HEK293 (cell line): ENCODE measurements around the gene PLIN4.

Experiments
- CTCF ChIA-PET: fragments of 350-600 bp; formaldehyde crosslinking; extraction: SDS; loops from one replicate; lab custom pipeline; 2021; ENCODE audit warnings: antibody characterized with exemption; lab: Yijun Ruan, JAX
- POLR2A ChIA-PET: fragments of 300-600 bp; formaldehyde crosslinking; extraction: SDS; loops from one replicate; lab custom pipeline; 2020; ENCODE audit warnings: antibody characterized with exemption, inconsistent platforms; lab: Yijun Ruan, JAX
- H3K27ac ChIP-seq: fragments of 200-500 bp; sonication (Bioruptor generic); 2 replicates; pipeline ENCODE4 v1.5.1; 2014; ENCODE audit warnings: low read depth, low read length, control low read depth, inconsistent platforms; ENCODE audit errors: extremely low read depth
- H3K36me3 ChIP-seq, 2 experiments: fragments of 200-500 bp in 1 of 2; sonication (Bioruptor generic) in 1 of 2; 1 replicate in 1 of 2; 2 replicates in 1 of 2; pipeline ENCODE4 v1.5.1; 2014 to 2017; ENCODE audit warnings: inconsistent platforms in 2 of 2, low read length in 2 of 2; ENCODE audit not compliant: control insufficient read depth in 2 of 2, insufficient read depth in 1 of 2
- H3K4me1 ChIP-seq: fragments of 200-500 bp; sonication (Bioruptor generic); 2 replicates; pipeline ENCODE4 v1.5.1; 2014; ENCODE audit warnings: mild to moderate bottlenecking, low read length, inconsistent platforms; ENCODE audit not compliant: control insufficient read depth, insufficient read depth
- H3K4me3 ChIP-seq: 2 replicates; pipeline ENCODE4 v1.5.1; 2011; ENCODE audit warnings: low read depth, mild to moderate bottlenecking, control low read depth, low read length, moderate library complexity
- H3K9me3 ChIP-seq: fragments of 200-500 bp; sonication (Bioruptor generic); 2 replicates; pipeline ENCODE4 v1.5.1; 2014; ENCODE audit warnings: low read depth, low read length, inconsistent platforms; ENCODE audit not compliant: control insufficient read depth, insufficient read depth
- BCL11A ChIP-seq: fragments of 450-650 bp; formaldehyde crosslinking; IDR thresholded peaks from 2 replicates; pipeline ENCODE4 v1.5.1; 2016; ENCODE audit warnings: low read depth, missing biosample characterization, missing genetic modification characterization
- BCL11B ChIP-seq: fragments of 450-650 bp; formaldehyde crosslinking; IDR thresholded peaks from 2 replicates; pipeline ENCODE4 v1.5.1; 2016; ENCODE audit warnings: low read depth, missing biosample characterization, missing genetic modification characterization
- KLF9 ChIP-seq: fragments of 450-650 bp; formaldehyde crosslinking; IDR thresholded peaks from 2 replicates; pipeline ENCODE4 v1.5.1; 2016; ENCODE audit warnings: missing biosample characterization, missing genetic modification characterization, low read depth
- OVOL3 ChIP-seq: fragments of 450-650 bp; formaldehyde crosslinking; IDR thresholded peaks from 2 replicates; pipeline ENCODE4 v1.5.1; 2016; ENCODE audit warnings: missing biosample characterization, missing genetic modification characterization
- PRDM6 ChIP-seq: fragments of 450-650 bp; formaldehyde crosslinking; IDR thresholded peaks from 2 replicates; pipeline ENCODE4 v1.5.1; 2017; ENCODE audit warnings: missing biosample characterization, missing genetic modification characterization
- ZBTB21 ChIP-seq: fragments of 450-650 bp; formaldehyde crosslinking; IDR thresholded peaks from 2 replicates; pipeline ENCODE4 v1.5.1; 2017; ENCODE audit warnings: missing biosample characterization, missing genetic modification characterization
- ZFP41 ChIP-seq: fragments of 450-650 bp; formaldehyde crosslinking; IDR thresholded peaks from 2 replicates; pipeline ENCODE4 v1.5.1; 2016; ENCODE audit warnings: missing biosample characterization, missing genetic modification characterization, borderline replicate concordance
- ZNF184 ChIP-seq: fragments of 450-650 bp; IDR thresholded peaks from 2 replicates; pipeline ENCODE4 v1.5.1; 2018; ENCODE audit warnings: missing biosample characterization, mild to moderate bottlenecking, missing genetic modification characterization
- ZNF274 ChIP-seq, 2 experiments: fragments of 200-500 bp in 1 of 2; fragments of 450-650 bp in 1 of 2; sonication (Bioruptor generic) in 1 of 2; formaldehyde crosslinking in 1 of 2; IDR thresholded peaks; 2 replicates each; pipeline versions ENCODE4 v1.5.1 to v1.6.1; 2014 to 2016; ENCODE audit warnings: borderline replicate concordance in 1 of 2, inconsistent platforms in 1 of 2, low read length in 1 of 2, missing biosample characterization in 1 of 2, missing genetic modification characterization in 1 of 2
- ZNF302 ChIP-seq: fragments of 450-650 bp; formaldehyde crosslinking; IDR thresholded peaks from 2 replicates; pipeline ENCODE4 v1.5.1; 2016; ENCODE audit warnings: missing biosample characterization, missing genetic modification characterization, low read depth
- ZNF335 ChIP-seq: fragments of 450-650 bp; formaldehyde crosslinking; conservative IDR thresholded peaks from 2 replicates; pipeline ENCODE4 v1.5.1; 2016; ENCODE audit warnings: missing biosample characterization, missing genetic modification characterization
- ZNF423 ChIP-seq: fragments of 450-650 bp; formaldehyde crosslinking; IDR thresholded peaks from 2 replicates; pipeline ENCODE4 v1.5.1; 2016; ENCODE audit warnings: missing biosample characterization, missing genetic modification characterization
- ZNF426 ChIP-seq: fragments of 450-650 bp; formaldehyde crosslinking; IDR thresholded peaks from 2 replicates; pipeline ENCODE4 v1.5.1; 2017; ENCODE audit warnings: missing biosample characterization, missing genetic modification characterization, mild to moderate bottlenecking, inconsistent platforms, moderate library complexity
- ZNF510 ChIP-seq: fragments of 450-650 bp; formaldehyde crosslinking; IDR thresholded peaks from 2 replicates; pipeline ENCODE4 v1.5.1; 2018; ENCODE audit warnings: mild to moderate bottlenecking, missing genetic modification characterization, missing biosample characterization; ENCODE audit not compliant: insufficient replicate concordance
- ZNF514 ChIP-seq: fragments of 450-650 bp; formaldehyde crosslinking; IDR thresholded peaks from 2 replicates; pipeline ENCODE4 v1.5.1; 2016; ENCODE audit warnings: missing biosample characterization, missing genetic modification characterization
- ZNF555 ChIP-seq: fragments of 450-650 bp; formaldehyde crosslinking; conservative IDR thresholded peaks from 2 replicates; pipeline ENCODE4 v1.5.1; 2017; ENCODE audit warnings: missing biosample characterization, mild to moderate bottlenecking, missing genetic modification characterization, inconsistent platforms
- ZNF585B ChIP-seq: fragments of 450-650 bp; formaldehyde crosslinking; IDR thresholded peaks from 2 replicates; pipeline ENCODE4 v1.5.1; 2016; ENCODE audit warnings: missing biosample characterization, missing genetic modification characterization
- ZNF621 ChIP-seq: fragments of 450-650 bp; formaldehyde crosslinking; IDR thresholded peaks from 2 replicates; pipeline ENCODE4 v1.5.1; 2017; ENCODE audit warnings: missing biosample characterization, missing genetic modification characterization
- ZNF670 ChIP-seq: fragments of 450-650 bp; formaldehyde crosslinking; IDR thresholded peaks from 2 replicates; pipeline ENCODE4 v1.5.1; 2016; ENCODE audit warnings: missing biosample characterization, missing genetic modification characterization, low read depth
- ZNF704 ChIP-seq: fragments of 450-650 bp; formaldehyde crosslinking; IDR thresholded peaks from 2 replicates; pipeline ENCODE4 v1.5.1; 2016; ENCODE audit warnings: missing biosample characterization, missing genetic modification characterization
- ZNF76 ChIP-seq: fragments of 450-650 bp; formaldehyde crosslinking; IDR thresholded peaks from 2 replicates; pipeline ENCODE4; 2016; ENCODE audit warnings: low read depth, missing biosample characterization, missing genetic modification characterization, borderline replicate concordance
- ZNF768 ChIP-seq: fragments of 450-650 bp; formaldehyde crosslinking; IDR thresholded peaks from 2 replicates; pipeline ENCODE4 v1.5.1; 2018; ENCODE audit warnings: missing biosample characterization, mild to moderate bottlenecking, missing genetic modification characterization
- TF ChIP-seq, protein P1 (sequence below): fragments of 450-650 bp; formaldehyde crosslinking; IDR thresholded peaks from 2 replicates; pipeline ENCODE4 v1.5.1; 2017; ENCODE audit warnings: missing biosample characterization, missing genetic modification characterization

PLIN4 gene

DNA sequence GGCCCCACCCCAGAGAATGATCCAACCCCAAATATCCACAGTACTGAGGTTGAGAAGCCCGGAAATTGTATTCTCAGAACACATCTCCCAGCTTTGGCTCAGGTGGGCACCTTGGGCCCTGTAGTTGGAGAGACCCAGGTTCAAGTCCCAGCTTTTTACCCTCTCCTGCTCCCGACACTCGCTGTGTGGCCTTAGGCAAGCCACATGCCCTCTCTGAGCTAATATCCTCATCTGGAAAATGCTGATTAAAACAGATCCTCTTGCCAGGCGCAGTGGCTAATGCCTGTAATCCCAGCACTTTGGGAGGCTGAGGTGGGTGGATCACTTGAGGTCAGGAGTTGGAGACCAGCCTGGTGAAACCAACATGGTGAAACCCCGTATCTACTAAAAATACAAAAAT, 2.6 kb downstream of the PLIN4 start:
- TF ChIP-seq ZFP41 (no peak), KLF9 (no peak), ZNF768 (tag by site-specific recombination) (peak; percentile 69), ZNF302 (no peak), ZNF76 (tag by site-specific recombination) (no peak)
- TF ChIP-seq, protein P1, sequence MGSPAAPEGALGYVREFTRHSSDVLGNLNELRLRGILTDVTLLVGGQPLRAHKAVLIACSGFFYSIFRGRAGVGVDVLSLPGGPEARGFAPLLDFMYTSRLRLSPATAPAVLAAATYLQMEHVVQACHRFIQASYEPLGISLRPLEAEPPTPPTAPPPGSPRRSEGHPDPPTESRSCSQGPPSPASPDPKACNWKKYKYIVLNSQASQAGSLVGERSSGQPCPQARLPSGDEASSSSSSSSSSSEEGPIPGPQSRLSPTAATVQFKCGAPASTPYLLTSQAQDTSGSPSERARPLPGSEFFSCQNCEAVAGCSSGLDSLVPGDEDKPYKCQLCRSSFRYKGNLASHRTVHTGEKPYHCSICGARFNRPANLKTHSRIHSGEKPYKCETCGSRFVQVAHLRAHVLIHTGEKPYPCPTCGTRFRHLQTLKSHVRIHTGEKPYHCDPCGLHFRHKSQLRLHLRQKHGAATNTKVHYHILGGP (tag by site-specific recombination): no peak
- CTCF ChIA-PET: interaction anchor here (0.6 to 2.5 kb wide), 3 partner anchors 9 to 356 kb away, joined by 3 to 9 read pairs (median 4); no protein-coding TSS in a partner anchor
- no peaks in the 10 kb centered on the region for H3K36me3 ChIP-seq
- no peaks in the 10 kb centered on the region for H3K9me3 ChIP-seq
- no peak overlapping the region for H3K4me3 ChIP-seq
- POLR2A ChIA-PET: interaction anchor here (1.1 kb wide), 1 partner anchor 9 kb away, joined by 3 read pairs; no protein-coding TSS in a partner anchor
- no peaks in the 10 kb centered on the region for H3K4me1 ChIP-seq
- no peak overlapping the region for H3K27ac ChIP-seq

DNA sequence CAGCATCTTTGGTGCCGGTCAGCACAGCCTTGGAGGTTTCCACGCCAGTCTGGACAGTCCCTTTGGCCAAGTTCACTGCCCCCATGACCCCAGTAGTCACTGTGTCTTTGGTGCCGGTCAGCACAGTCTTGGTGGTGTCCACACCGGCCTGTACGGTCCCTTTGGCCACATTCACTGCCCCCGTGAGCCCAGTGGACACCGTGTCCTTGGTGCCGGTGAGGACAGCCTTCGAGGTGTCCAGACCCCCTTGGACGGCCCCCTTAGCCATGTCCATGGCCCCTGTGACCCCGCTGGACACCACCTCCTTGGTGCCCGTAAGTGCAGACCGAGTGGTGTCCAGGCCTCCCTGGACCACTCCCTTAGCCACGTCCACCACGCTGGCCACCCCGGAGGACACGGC, 5.0 kb downstream of the PLIN4 start:
- CTCF ChIA-PET: no interaction called here
- TF ChIP-seq BCL11A (tag by site-specific recombination): peak; percentile 91
- no peak for TF ChIP-seq OVOL3 (tag by site-specific recombination)
- TF ChIP-seq ZNF585B: no peak
- TF ChIP-seq BCL11B (tag by site-specific recombination): peak; percentile 90
- no peak for TF ChIP-seq PRDM6
- Histone ChIP-seq H3K9me3 (no peaks in the 10 kb centered on the region), H3K4me3 (no peak overlapping the region), H3K27ac (no peak overlapping the region), H3K4me1 (no peaks in the 10 kb centered on the region), H3K36me3 (no peaks in the 10 kb centered on the region)
- POLR2A ChIA-PET: no interaction called here

DNA sequence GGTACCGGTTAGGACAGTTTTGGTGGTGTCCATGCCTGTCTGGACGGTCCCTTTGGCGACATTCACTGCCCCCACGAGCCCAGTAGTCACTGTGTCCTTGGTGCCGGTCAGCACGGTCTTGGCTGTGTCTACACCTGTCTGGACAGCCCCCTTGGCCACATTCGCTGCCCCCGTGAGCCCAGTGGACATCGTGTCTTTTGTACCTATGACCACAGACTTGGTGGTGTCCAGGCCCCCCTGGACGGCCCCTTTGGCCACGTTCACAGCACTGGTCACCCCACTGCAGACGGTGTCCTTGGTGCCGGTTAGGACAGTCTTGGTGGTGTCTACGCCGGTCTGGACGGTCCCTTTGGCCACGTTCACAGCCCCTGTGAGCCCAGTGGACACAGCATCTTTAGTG, 6.2 kb downstream of the PLIN4 start:
- H3K36me3 ChIP-seq: peaks cover 0 to under 1% of the 10 kb centered on the region in 2 experiments; a peak in 2 of 3 replicates
- no peaks in the 10 kb centered on the region for H3K4me1 ChIP-seq
- H3K9me3 ChIP-seq: no peaks in the 10 kb centered on the region
- peak; percentile 43; the same call in 1 of the 2 replicates for TF ChIP-seq BCL11B (tag by site-specific recombination)
- no peak for TF ChIP-seq ZNF423 (tag by site-specific recombination)
- TF ChIP-seq ZNF184 (tag by site-specific recombination): no peak
- no peak for TF ChIP-seq KLF9
- ChIA-PET POLR2A (no interaction called here), CTCF (no interaction called here)
- no peak overlapping the region for H3K4me3 ChIP-seq
- H3K27ac ChIP-seq: no peak overlapping the region

DNA sequence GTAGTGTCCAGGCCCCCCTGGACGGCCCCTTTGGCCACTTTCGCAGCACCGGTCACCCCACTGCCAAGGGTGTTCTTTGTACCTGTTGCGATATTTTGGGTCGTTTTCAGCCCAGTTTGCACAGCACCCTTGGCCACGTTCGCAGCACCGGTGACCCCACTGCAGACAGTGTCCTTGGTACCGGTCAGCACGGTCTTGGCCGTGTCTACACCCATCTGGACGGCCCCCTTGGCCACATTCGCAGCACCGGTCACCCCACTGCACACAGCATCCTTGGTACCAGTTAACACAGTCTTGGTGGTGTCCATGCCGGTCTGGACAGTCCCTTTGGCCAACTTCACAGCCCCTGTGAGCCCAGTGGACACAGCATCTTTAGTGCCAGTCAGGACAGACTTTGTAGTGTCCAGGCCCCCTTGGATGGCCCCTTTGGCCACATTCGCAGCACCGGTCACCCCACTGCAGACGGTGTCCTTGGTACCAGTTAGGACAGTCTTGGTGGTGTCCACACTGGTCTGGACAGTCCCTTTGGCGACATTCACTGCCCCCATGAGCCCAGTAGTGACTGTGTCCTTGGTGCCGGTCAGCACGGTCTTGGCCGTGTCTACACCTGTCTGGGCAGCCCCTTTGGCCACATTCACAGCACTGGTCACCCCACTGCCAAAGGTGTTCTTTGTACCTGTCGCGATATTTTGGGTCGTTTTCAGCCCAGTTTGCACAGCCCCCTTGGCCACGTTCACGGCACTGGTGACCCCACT, 6.8 kb downstream of the PLIN4 start:
- CTCF ChIA-PET: no interaction called here

More for the DNA sequence above, 6.8 kb downstream of the PLIN4 start:
- peaks cover 0 to 5% of the 10 kb centered on the region in 2 experiments; a peak in 2 of 3 replicates for H3K36me3 ChIP-seq
- TF ChIP-seq ZNF621 (tag by site-specific recombination): no peak
- no peak for TF ChIP-seq ZNF335 (tag by site-specific recombination)
- no peak for TF ChIP-seq KLF9
- no peak for TF ChIP-seq ZNF514
- no peak for TF ChIP-seq ZNF274 (IDR thresholded peaks at IDR 0.05; ENCODE audit: low read length)
- TF ChIP-seq ZNF274 (tag by site-specific recombination; IDR thresholded peaks at IDR 0.05; ENCODE audit: borderline replicate concordance): no peak
- TF ChIP-seq ZNF704: no peak
- TF ChIP-seq ZBTB21 (tag by site-specific recombination): no peak
- TF ChIP-seq ZNF670 (tag by site-specific recombination): no peak
- TF ChIP-seq ZNF426 (tag by site-specific recombination): no peak
- no peak for TF ChIP-seq ZNF510 (tag by site-specific recombination)
- no peak for TF ChIP-seq ZNF555
- H3K4me1 ChIP-seq: no peaks in the 10 kb centered on the region
- H3K9me3 ChIP-seq: no peaks in the 10 kb centered on the region
- POLR2A ChIA-PET: no interaction called here
- H3K27ac ChIP-seq: no peak overlapping the region
- H3K4me3 ChIP-seq: no peak overlapping the region
